ENCODE measurements around the gene RNH1. TPM values are rescaled to one million over a fixed set of nuclear protein-coding genes. Genes with fewer than 3 reads are reported as not detected.

RNH1 gene
- total RNA-seq, 1 donor from 2014 or later, result 237 TPM

- peaks cover 21% of the 10 kb centered on the region for H3K4me1 ChIP-seq
- H3K27ac ChIP-seq, result no peak overlapping the region
- ATAC-seq (no peak), DNase-seq (peak; percentile 37)
- intact Hi-C loops (cut with DNase I), result no loop called here
- TF ChIP-seq CTCF (IDR thresholded peaks at IDR 0.05), result no peak
- H3K4me3 ChIP-seq, result no peak overlapping the region
- H3K27me3 ChIP-seq (ENCODE audit: low read depth), result peaks cover 4% of the 10 kb centered on the region
- H3K9me3 ChIP-seq, result no peaks in the 10 kb centered on the region
- H3K36me3 ChIP-seq, result no peaks in the 10 kb centered on the region
Observed at GRCh38 chr11:540583-541432, 33.8 kb upstream of the RNH1 start.

GRCh38 chr11:539971-540481 is 33.0 kb upstream of the RNH1 start:
- no peak overlapping the region for H3K4me3 ChIP-seq
- DNase-seq (no peak), ATAC-seq (no peak)
- peaks cover 21% of the 10 kb centered on the region for H3K4me1 ChIP-seq
- no peaks in the 10 kb centered on the region for H3K9me3 ChIP-seq
- H3K36me3 ChIP-seq, result no peaks in the 10 kb centered on the region
- no peak for TF ChIP-seq CTCF (IDR thresholded peaks at IDR 0.05)
- intact Hi-C loops (cut with DNase I), result no loop called here
- H3K27ac ChIP-seq, result no peak overlapping the region
- H3K27me3 ChIP-seq (ENCODE audit: low read depth), result peaks cover 4% of the 10 kb centered on the region

GRCh38 chr11:538431-539051 is 31.5 kb upstream of the RNH1 start:
- Histone ChIP-seq H3K4me3 (no peak overlapping the region), H3K36me3 (peaks cover 7% of the 10 kb centered on the region), H3K4me1 (peaks cover 32% of the 10 kb centered on the region), H3K27me3 (ENCODE audit: low read depth) (peaks cover 4% of the 10 kb centered on the region), H3K9me3 (no peaks in the 10 kb centered on the region), H3K27ac (no peak overlapping the region)
- no peak for TF ChIP-seq CTCF (IDR thresholded peaks at IDR 0.05)
- ATAC-seq, result no peak
- DNase-seq, result peak; percentile 45
- intact Hi-C loops (cut with DNase I), result no loop called here

- peaks cover 4% of the 10 kb centered on the region for H3K27me3 ChIP-seq (ENCODE audit: low read depth)
- H3K9me3 ChIP-seq, result no peaks in the 10 kb centered on the region
- DNase-seq, result no peak
- no peak for TF ChIP-seq CTCF (IDR thresholded peaks at IDR 0.05)
- H3K4me1 ChIP-seq, result peaks cover 34% of the 10 kb centered on the region
- H3K36me3 ChIP-seq, result peaks cover 15% of the 10 kb centered on the region
- no peak for ATAC-seq
- H3K4me3 ChIP-seq, result peak overlapping the region; percentile 75
- intact Hi-C loops (cut with DNase I), result no loop called here
- H3K27ac ChIP-seq, result peak overlapping the region; percentile 85
Observed at GRCh38 chr11:537622-538430, 30.8 kb upstream of the RNH1 start.

Data from lower lobe of right lung (tissue), 2 donors.